A673 (cell line): ENCODE data around the gene PAX3. TPM values are rescaled to one million over a fixed set of nuclear protein-coding genes. Genes with fewer than 3 reads are reported as not detected.

Experiments
- BruUV-seq: library from RNA; stranded (reverse); fragments of 400-500 nt; replicated peaks from 2 replicates; lab custom pipeline; 2021; lab: Mats Ljungman, UMichigan
- CTCF ChIA-PET: fragments of 300-600 bp; sonication (Branson Sonifier 250); formaldehyde crosslinking; loops from one replicate; lab custom pipeline; 2022; ENCODE audit warnings: antibody characterized with exemption; lab: Charles Lee
- POLR2A ChIA-PET: fragments of 300-600 bp; sonication (Branson Sonifier 250); formaldehyde crosslinking; loops from one replicate; lab custom pipeline; 2022; ENCODE audit warnings: antibody characterized with exemption; ENCODE audit not compliant: low non-redundant PET; lab: Charles Lee
- DNase-seq: peaks from one replicate; pipeline ENCODE4 v3.0.0-alpha.2; 2015; ENCODE audit warnings: low spot score
- H3K27ac ChIP-seq: fragments of 200-600 bp; sonication (generic); 2 replicates; pipeline ENCODE4 v1.5.1; 2016; ENCODE audit warnings: mixed run types, low read depth, mild to moderate bottlenecking, mixed read lengths, antibody characterized with exemption, low read length; ENCODE audit not compliant: poor library complexity, severe bottlenecking
- H3K27me3 ChIP-seq: fragments of 200-600 bp; sonication (generic); replicated peaks from 2 replicates; pipeline ENCODE4 v1.6.1; 2017; ENCODE audit warnings: mixed run types, low read depth, mild to moderate bottlenecking, mixed read lengths, antibody characterized with exemption, low read length; ENCODE audit not compliant: insufficient read depth, poor library complexity
- H3K36me3 ChIP-seq: fragments of 200-600 bp; sonication (generic); 2 replicates; pipeline ENCODE4 v1.6.1; 2016; ENCODE audit warnings: mixed run types, mild to moderate bottlenecking, mixed read lengths, antibody characterized with exemption, low read length; ENCODE audit not compliant: insufficient read depth, poor library complexity, severe bottlenecking
- H3K4me1 ChIP-seq: fragments of 200-600 bp; sonication (generic); 2 replicates; pipeline ENCODE4 v1.6.1; 2017; ENCODE audit warnings: mixed run types, mild to moderate bottlenecking, mixed read lengths, antibody characterized with exemption, low read length; ENCODE audit not compliant: insufficient read depth, poor library complexity, severe bottlenecking
- H3K4me3 ChIP-seq: fragments of 200-600 bp; sonication (generic); 2 replicates; pipeline ENCODE4 v1.5.1; 2016; ENCODE audit warnings: low read depth, mixed run types, mild to moderate bottlenecking, mixed read lengths, low read length; ENCODE audit not compliant: poor library complexity, severe bottlenecking
- H3K9me3 ChIP-seq: fragments of 200-600 bp; sonication (generic); 2 replicates; pipeline ENCODE4 v1.6.1; 2016; ENCODE audit warnings: mixed run types, low read depth, mild to moderate bottlenecking, mixed read lengths, antibody characterized with exemption, low read length; ENCODE audit not compliant: poor library complexity, severe bottlenecking
- EZH2 ChIP-seq: fragments of 200-600 bp; sonication (generic); IDR thresholded peaks from 2 replicates; pipeline ENCODE4 v1.6.1; 2017; ENCODE audit warnings: borderline replicate concordance, low read depth, mild to moderate bottlenecking, mixed read lengths, antibody characterized with exemption, low read length; ENCODE audit not compliant: poor library complexity, severe bottlenecking
- intact Hi-C: fragments of 100-400 bp; cut with micrococcal nuclease; formaldehyde crosslinking; loops from one replicate; pipeline ENCODE4 v1.10.0; 2022; ENCODE audit not compliant: unreplicated experiment
- total RNA-seq: library from RNA; stranded (reverse); gene quantifications from 2 replicates; pipeline ENCODE4 v1.2.3, GENCODE V29; 2021
- TF ChIP-seq, protein P1 (sequence below): fragments of 300-800, 200-600 bp; sonication (generic); conservative IDR thresholded peaks from 2 replicates; pipeline ENCODE4 v1.5.1; 2017; ENCODE audit warnings: low read depth, mild to moderate bottlenecking, antibody characterized with exemption, low read length, moderate library complexity, mixed read lengths

Gene PAX3
- total RNA-seq, 1 experiment from 2014 or later = 39.3 TPM

DNA sequence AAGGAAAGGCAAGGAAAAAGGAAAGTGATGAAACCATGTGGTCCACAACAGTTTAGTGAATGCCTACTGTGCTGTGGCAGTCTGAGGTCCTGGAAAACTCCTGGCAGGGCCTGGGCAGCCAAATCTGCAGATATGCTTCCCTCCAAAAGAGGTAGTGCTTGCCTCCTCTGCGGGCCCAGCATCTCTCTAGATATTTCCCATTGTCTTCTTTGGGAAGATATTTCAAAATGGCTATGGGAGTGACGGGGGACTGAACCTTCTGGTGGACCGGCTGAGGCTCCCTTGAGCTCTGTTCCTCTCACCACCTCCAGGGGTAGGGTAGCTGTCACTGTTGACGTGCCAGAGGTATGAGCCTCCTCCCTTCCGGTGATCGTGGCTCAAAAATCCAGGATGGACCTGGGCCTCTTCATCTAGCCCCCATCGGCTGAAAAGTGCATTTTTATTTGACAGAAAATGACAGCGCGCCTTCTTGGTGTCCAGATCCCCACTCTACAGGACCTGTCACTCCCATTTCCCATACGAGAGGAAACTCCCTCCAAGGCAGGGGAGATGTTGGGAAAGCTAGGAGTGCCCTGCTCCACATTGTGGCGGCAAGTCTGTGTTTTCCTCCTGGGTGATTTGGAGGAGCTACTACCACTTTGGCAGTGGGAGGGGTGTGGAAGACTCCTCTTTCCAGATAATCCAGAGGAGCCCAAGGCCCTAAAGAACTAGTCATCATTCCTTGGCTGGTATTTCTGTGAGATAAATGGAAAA is 9.4 kb upstream of the PAX3 start:
- POLR2A ChIA-PET = no interaction called here
- no peak overlapping the region for H3K4me3 ChIP-seq
- H3K27me3 ChIP-seq = no peaks in the 10 kb centered on the region
- no peak overlapping the region for H3K27ac ChIP-seq
- H3K4me1 ChIP-seq = peaks cover 40% of the 10 kb centered on the region
- no peaks in the 10 kb centered on the region for H3K36me3 ChIP-seq
- intact Hi-C loops = loop anchor here (5.0 kb wide), 1 partner anchor 186 kb away; no protein-coding TSS in a partner anchor
- H3K9me3 ChIP-seq = no peaks in the 10 kb centered on the region
- no peak for DNase-seq
- CTCF ChIA-PET = interaction anchor here (1.4 kb wide), 1 partner anchor 10 kb away, joined by 5 read pairs; no protein-coding TSS in a partner anchor
- BruUV-seq = no TSS peak
- no peak for TF ChIP-seq EZH2
- TF ChIP-seq, protein P1, sequence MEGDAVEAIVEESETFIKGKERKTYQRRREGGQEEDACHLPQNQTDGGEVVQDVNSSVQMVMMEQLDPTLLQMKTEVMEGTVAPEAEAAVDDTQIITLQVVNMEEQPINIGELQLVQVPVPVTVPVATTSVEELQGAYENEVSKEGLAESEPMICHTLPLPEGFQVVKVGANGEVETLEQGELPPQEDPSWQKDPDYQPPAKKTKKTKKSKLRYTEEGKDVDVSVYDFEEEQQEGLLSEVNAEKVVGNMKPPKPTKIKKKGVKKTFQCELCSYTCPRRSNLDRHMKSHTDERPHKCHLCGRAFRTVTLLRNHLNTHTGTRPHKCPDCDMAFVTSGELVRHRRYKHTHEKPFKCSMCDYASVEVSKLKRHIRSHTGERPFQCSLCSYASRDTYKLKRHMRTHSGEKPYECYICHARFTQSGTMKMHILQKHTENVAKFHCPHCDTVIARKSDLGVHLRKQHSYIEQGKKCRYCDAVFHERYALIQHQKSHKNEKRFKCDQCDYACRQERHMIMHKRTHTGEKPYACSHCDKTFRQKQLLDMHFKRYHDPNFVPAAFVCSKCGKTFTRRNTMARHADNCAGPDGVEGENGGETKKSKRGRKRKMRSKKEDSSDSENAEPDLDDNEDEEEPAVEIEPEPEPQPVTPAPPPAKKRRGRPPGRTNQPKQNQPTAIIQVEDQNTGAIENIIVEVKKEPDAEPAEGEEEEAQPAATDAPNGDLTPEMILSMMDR = no peak

DNA sequence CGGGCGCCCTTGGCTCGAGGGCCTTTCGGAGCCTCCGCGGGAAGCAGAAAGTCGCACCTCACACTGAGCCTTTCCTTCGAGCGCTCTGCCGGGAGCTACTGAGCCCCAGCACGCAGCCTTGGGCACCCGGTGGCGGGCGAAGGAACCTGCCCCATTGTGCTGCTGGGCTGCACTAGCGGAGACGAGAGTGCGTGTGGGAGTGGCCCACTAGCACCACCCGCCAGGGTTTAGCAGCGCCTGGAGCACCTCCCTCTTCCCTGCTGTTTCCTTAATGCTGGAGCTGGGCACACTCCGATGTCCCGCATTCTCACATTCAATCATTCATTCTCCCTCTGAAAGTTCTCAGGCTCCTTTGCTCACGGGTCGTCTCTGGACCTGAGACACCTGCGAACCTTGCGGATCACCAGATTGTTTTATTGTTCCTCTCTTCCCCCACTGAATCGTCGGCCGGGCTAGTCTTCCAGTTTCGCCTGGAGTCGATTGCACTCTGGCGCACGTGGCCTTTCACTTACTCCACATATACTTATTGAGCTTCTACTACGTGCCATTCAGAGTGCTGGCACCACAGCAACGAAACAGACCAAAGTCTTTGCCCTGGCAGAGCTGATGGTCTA is 8.5 kb upstream of the PAX3 start:
- DNase-seq = peak; percentile 88
- Histone ChIP-seq H3K4me1 (peaks cover 32% of the 10 kb centered on the region), H3K4me3 (no peak overlapping the region), H3K36me3 (no peaks in the 10 kb centered on the region), H3K27me3 (no peaks in the 10 kb centered on the region), H3K9me3 (no peaks in the 10 kb centered on the region), H3K27ac (peak overlapping the region; percentile 57)
- ChIA-PET POLR2A (no interaction called here), CTCF (interaction anchor here (1.4 kb wide), 1 partner anchor 11 kb away, joined by 5 read pairs; no protein-coding TSS in a partner anchor)
- no TSS peak for BruUV-seq
- TF ChIP-seq EZH2 = no peak
- TF ChIP-seq, protein P1 = no peak
- intact Hi-C loops = loop anchor here (5.0 kb wide), 1 partner anchor 185 kb away; no protein-coding TSS in a partner anchor

DNA sequence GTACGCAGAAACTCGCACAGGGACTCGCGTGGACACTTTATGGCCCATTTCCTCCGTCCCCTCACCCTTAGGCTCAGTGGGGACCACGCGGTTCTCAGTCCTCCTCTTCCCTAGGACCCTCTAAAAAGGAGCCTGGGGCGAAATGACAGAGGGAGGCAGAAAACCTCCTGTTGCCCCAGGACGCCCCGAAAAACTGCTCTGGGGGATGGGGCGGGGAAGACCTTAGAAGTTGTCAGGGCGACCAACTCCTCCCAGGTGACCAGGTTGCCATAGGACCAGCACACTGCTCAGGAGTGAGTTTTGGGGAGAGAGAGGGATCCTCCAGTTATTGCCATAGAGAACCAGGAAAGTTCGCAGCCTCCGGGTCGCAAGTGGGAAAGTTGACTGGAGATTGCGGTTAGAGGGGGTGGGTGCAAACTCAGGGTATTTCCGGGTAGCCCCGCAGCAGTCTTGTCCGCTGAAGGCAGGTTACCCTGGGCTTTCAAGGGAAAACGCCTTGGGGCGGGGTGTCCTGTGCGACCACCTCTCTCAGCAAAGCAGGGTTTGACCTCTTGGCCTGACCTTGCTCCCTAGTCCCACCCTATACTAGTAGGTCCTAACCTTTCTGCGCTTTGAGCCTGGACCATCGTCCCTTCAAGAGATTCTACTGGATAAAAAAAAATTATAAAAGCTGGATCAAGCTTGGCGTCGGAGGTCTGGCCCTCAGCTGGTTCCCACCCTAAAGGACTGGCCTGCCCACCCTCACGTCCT is 7.8 kb upstream of the PAX3 start:
- peak overlapping the region; percentile 57 for H3K27ac ChIP-seq
- peak; percentile 32 for DNase-seq
- peak overlapping the region; percentile 41 for H3K4me3 ChIP-seq
- peaks cover 32% of the 10 kb centered on the region for H3K4me1 ChIP-seq
- intact Hi-C loops = loop anchor here (5.0 kb wide), 1 partner anchor 184 kb away; no protein-coding TSS in a partner anchor
- H3K36me3 ChIP-seq = no peaks in the 10 kb centered on the region
- no TSS peak for BruUV-seq
- CTCF ChIA-PET = interaction anchor here (1.4 kb wide), 1 partner anchor 12 kb away, joined by 5 read pairs; no protein-coding TSS in a partner anchor
- H3K9me3 ChIP-seq = no peaks in the 10 kb centered on the region
- POLR2A ChIA-PET = no interaction called here
- TF ChIP-seq, protein P1 = no peak
- no peak for TF ChIP-seq EZH2
- H3K27me3 ChIP-seq = no peaks in the 10 kb centered on the region
